BJ (cell line): Measurements from ENCODE around the gene TMEM209. TPM values are rescaled to one million over a fixed set of nuclear protein-coding genes. Genes with fewer than 3 reads are reported as not detected.

Experiments used
- CTCF ChIA-PET: fragments of 350-600 bp; formaldehyde crosslinking; extraction: SDS; loops from one replicate; lab custom pipeline; 2021; ENCODE audit warnings: antibody characterized with exemption, inconsistent platforms; lab: Yijun Ruan, JAX
- POLR2A ChIA-PET: fragments of 300-600 bp; sonication (Branson Sonifier 250); formaldehyde crosslinking; extraction: SDS; loops from one replicate; lab custom pipeline; 2021; ENCODE audit warnings: antibody characterized with exemption; lab: Charles Lee
- DNase-seq: peaks from one replicate; pipeline ENCODE4 v3.0.0-alpha.2; 2011; ENCODE audit warnings: low read depth
- H3K27me3 ChIP-seq: 2 replicates; pipeline ENCODE4 v1.6.0; 2011; ENCODE audit warnings: low read length; ENCODE audit not compliant: control insufficient read depth, insufficient read depth
- H3K36me3 ChIP-seq: 2 replicates; pipeline ENCODE4 v1.5.1; 2011; ENCODE audit warnings: low read length; ENCODE audit not compliant: control insufficient read depth, insufficient read depth
- H3K4me3 ChIP-seq: 2 replicates; pipeline ENCODE4 v1.5.1; 2011; ENCODE audit warnings: low read depth, mild to moderate bottlenecking, control low read depth, low read length
- polyA plus RNA-seq: library from polyadenylated mRNA; depleted of rRNA; stranded (reverse); fragments of >200 nt; gene quantifications from 2 replicates; pipeline ENCODE4 v1.2.3, GENCODE V29; 2011
- TF ChIP-seq, protein P1 (sequence below): IDR thresholded peaks from 2 replicates; pipeline ENCODE4 v1.5.1; 2011; ENCODE audit warnings: low read depth, mild to moderate bottlenecking, control low read depth, inconsistent platforms, low read length, moderate library complexity; ENCODE audit not compliant: insufficient read depth

Gene TMEM209
- polyA plus RNA-seq, 1 experiment: 15.5 TPM

DNA sequence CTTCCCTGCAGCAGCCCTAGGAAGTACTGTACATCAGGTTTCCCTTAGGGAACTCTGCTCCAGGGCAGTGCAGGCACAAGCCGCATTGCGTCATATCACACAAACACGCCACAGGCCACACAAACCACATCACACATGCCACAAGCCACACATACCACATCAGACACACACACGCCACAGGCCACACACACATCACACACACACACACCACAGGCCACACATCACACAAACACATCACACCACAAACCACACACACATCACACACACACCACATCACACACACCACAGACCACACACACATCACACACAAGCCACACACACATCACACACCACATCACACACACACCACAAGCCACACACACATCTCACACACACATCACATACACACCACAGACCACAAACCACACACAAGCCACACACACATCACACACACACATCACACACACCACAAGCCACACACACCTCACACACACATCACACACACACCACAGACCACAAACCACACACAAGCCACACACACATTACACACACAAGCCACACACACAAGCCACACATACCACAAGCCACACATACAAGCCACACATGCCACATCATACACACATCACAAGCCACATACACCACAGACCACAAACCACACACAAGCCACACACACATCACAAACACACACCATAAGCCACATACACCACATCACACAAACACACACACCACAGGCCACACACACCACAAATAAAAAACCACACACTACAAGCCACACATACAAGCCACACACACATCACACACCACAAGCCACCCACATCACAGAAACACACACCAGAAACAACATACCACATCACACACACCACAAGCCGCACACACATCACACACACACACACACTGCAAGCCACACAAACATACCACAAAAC, 53.4 kb downstream of the TMEM209 start:
- CTCF ChIA-PET: no interaction called here
- no peak for DNase-seq
- POLR2A ChIA-PET: no interaction called here

DNA sequence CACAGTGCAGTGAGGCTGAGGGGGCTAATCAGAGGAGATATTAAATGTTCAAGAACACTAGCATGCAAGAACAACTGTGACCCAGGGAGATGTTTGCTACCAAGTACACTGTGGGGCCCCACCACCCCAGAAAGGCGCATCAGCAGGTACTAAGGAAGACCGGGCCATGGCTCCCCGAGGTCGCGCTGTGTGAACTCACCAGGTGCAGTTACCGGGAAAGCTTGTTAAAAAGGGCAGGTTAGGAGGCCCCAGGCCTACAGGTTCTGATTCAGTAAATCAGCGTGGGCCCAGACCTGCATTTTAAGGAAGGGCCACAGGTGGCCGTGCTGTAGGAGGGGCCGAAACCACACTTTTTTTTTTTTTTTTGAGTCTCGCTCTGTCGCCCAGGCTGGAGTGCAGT, 54.6 kb downstream of the TMEM209 start:
- Histone ChIP-seq H3K4me3 (no peak overlapping the region), H3K36me3 (no peaks in the 10 kb centered on the region), H3K27me3 (no peaks in the 10 kb centered on the region)
- POLR2A ChIA-PET: no interaction called here
- TF ChIP-seq, protein P1, sequence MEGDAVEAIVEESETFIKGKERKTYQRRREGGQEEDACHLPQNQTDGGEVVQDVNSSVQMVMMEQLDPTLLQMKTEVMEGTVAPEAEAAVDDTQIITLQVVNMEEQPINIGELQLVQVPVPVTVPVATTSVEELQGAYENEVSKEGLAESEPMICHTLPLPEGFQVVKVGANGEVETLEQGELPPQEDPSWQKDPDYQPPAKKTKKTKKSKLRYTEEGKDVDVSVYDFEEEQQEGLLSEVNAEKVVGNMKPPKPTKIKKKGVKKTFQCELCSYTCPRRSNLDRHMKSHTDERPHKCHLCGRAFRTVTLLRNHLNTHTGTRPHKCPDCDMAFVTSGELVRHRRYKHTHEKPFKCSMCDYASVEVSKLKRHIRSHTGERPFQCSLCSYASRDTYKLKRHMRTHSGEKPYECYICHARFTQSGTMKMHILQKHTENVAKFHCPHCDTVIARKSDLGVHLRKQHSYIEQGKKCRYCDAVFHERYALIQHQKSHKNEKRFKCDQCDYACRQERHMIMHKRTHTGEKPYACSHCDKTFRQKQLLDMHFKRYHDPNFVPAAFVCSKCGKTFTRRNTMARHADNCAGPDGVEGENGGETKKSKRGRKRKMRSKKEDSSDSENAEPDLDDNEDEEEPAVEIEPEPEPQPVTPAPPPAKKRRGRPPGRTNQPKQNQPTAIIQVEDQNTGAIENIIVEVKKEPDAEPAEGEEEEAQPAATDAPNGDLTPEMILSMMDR: no peak
- CTCF ChIA-PET: interaction anchor here (0.6 kb wide), 1 partner anchor 873 kb away, joined by 3 read pairs; no protein-coding TSS in a partner anchor
- DNase-seq: no peak

More for the DNA sequence above, 53.4 kb downstream of the TMEM209 start:
- no peak overlapping the region for H3K4me3 ChIP-seq
- TF ChIP-seq, protein P1: no peak
- no peaks in the 10 kb centered on the region for H3K36me3 ChIP-seq
- no peaks in the 10 kb centered on the region for H3K27me3 ChIP-seq

DNA sequence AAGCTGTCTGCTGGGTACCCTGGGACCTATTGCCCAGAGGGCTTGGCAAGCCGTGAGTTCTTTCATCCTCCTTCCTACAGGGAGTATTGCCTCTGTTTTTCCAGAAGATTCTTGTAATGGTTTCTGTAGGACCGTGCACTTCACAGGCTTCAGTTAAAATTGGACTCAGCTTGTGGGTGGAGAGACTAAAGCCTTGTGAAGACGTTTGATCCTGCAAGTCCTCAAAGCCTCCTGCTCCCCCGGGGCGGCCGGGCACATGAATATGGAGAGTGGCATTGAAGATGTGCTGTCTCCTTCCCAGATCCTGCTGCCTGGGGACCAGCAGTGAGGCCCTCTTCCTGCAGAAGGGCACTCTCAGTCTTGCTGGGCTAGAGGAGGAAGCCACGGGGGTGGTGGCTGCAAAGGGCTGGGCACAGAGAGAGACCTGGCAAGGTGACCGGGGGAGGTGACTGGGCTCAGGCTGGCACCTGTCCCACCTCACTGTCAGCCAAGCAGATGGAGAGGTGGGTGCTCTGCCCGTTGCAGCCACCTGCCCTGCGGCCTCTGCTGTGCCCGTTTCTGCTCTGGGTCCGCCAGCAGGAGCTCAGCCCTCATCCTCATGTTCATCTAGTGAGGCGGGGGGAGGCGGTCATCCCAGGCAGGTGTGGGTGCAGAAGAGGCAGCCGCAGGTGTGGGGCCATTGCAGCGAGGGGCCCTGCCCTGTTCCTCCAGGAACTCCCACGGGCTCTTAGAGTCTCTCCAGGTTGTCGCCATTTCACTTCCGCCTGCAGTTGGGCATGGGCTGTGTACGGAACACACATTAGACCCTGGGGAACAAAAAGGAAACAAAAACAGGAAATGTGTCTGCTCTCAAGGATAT, 55.7 kb downstream of the TMEM209 start:
- H3K36me3 ChIP-seq: no peaks in the 10 kb centered on the region
- TF ChIP-seq, protein P1: no peak
- no peak overlapping the region for H3K4me3 ChIP-seq
- no peak for DNase-seq
- ChIA-PET POLR2A (no interaction called here), CTCF (no interaction called here)
- H3K27me3 ChIP-seq: no peaks in the 10 kb centered on the region

DNA sequence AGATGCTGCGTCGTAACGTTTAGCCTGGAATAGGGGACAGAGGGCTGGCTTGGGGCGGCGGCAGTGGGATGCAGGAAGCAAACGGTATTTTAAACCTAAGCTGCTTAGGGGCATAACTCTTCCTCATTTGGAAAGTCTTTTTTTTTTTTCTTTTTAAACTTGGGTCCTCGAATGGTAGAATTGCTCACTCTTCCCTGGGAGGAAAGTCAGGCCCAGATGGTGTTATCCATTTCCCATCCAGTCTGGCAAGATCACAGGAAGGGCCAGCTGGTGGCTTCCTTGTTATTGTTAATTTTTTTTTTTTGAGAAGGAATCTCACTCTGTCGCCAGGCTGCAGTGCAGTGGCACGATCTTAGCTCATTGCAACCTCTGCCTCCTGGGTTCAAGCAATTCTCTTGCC, 56.6 kb downstream of the TMEM209 start:
- DNase-seq: no peak
- H3K4me3 ChIP-seq: no peak overlapping the region
- POLR2A ChIA-PET: no interaction called here
- H3K27me3 ChIP-seq: no peaks in the 10 kb centered on the region
- CTCF ChIA-PET: interaction anchor here (0.5 kb wide), 1 partner anchor 33 kb away, joined by 3 read pairs; no protein-coding TSS in a partner anchor
- TF ChIP-seq, protein P1: no peak
- H3K36me3 ChIP-seq: no peaks in the 10 kb centered on the region
